ENCODE results near the gene COQ5.

- TF ChIP-seq, protein P1, sequence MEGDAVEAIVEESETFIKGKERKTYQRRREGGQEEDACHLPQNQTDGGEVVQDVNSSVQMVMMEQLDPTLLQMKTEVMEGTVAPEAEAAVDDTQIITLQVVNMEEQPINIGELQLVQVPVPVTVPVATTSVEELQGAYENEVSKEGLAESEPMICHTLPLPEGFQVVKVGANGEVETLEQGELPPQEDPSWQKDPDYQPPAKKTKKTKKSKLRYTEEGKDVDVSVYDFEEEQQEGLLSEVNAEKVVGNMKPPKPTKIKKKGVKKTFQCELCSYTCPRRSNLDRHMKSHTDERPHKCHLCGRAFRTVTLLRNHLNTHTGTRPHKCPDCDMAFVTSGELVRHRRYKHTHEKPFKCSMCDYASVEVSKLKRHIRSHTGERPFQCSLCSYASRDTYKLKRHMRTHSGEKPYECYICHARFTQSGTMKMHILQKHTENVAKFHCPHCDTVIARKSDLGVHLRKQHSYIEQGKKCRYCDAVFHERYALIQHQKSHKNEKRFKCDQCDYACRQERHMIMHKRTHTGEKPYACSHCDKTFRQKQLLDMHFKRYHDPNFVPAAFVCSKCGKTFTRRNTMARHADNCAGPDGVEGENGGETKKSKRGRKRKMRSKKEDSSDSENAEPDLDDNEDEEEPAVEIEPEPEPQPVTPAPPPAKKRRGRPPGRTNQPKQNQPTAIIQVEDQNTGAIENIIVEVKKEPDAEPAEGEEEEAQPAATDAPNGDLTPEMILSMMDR (IDR thresholded peaks at IDR 0.05; ENCODE audit: low read length): no peak
- no peak for TF ChIP-seq EZH2 (optimal IDR thresholded peaks at IDR 0.05; ENCODE audit: low read depth, low read length)
- no peak for TF ChIP-seq EZH2phosphoT487 (IDR thresholded peaks at IDR 0.05; ENCODE audit: low read length)
Measured at GRCh38 chr12:120514002-120514401, 15.0 kb downstream of the COQ5 start.

Data from MM.1S (cell line).